Stimulated activated CD4-positive, alpha-beta T cell treated with anti-CD3 and anti-CD28 coated beads, Interleukin-4, amount 100 ng/mL, for 4 hours (primary cell): Measurements from ENCODE around the gene KRTAP10-12.

ENCODE experiments used
- DNase-seq, 2 experiments: peaks; one replicate each; pipeline ENCODE4 v3.0.0-alpha.2; 2020

Gene KRTAP10-12

DNA sequence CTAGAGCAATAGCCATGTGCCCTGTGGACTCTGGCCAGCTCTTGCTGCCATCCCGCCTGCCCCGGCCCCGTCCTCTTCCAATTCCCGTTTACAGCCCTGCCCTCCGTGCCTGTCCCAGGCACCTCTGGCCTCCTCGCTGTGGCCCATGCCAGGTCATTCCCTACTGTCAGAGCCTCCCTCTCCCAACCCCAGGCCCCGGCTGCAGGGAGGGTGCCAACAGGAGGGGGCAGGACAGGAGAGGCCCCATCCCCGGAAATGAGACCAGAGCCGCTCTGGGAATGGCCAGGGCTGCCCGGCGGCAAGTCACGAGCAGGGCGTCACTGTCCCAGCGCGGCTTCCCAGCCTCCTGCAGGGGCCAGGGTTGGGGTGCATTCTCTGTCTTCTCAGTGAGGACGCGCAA lies 37.9 kb downstream of the KRTAP10-12 start:
- no peak for DNase-seq

DNA sequence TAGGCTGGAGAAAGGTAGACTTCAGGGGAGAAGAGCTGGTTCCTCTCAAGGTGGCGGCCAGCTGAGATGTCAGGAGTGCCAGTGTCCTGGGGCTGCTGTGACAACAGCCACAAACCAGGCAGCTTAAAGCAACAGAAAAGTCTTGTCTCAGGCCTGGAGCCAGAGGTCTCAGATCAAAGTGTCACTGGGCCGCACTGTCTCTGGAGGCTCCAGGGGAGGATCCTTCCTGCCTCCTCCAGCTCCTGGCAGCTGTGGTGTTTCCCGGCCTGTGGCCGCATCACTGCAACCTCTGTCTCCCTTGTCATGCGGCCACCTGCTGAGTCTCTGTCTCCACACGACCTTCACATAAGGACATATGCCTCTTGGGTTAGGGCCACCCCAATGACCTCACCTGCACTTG lies 38.8 kb downstream of the KRTAP10-12 start:
- DNase-seq = no peak

DNA sequence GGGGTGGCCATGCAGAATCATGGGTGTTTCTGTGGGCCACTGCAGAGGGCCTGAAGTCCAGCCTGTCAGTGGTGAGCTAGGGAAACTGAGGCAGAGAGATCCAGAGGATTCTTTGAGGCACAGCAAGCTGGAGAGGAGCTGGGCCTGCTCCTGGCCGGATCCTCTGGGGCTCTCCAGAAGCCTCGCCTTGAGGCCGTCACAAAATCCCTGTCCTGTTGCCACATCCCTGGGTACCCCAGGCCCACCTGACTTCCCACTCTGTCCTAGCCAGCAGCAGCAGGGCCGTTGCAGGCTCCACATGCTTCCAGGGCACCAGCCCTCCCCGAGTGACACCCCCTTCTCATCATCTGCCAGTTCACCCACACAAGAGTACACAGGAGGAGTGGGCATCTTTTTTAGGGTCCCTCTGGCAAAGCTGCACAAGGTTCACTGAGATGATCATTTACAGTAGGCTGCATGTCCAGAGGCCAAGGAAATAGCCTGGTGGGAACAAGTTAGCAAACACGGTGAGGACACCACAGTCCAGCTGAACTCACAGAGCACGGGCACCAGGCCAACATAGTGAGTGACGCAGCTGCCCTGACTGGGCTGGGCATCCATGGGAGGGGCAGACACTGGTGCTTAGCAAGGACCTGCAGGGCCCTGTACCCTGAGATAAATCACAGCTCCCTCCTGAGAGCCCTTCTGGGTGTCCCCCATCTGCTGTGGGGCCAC lies 39.5 kb downstream of the KRTAP10-12 start:
- DNase-seq = no peak

DNA sequence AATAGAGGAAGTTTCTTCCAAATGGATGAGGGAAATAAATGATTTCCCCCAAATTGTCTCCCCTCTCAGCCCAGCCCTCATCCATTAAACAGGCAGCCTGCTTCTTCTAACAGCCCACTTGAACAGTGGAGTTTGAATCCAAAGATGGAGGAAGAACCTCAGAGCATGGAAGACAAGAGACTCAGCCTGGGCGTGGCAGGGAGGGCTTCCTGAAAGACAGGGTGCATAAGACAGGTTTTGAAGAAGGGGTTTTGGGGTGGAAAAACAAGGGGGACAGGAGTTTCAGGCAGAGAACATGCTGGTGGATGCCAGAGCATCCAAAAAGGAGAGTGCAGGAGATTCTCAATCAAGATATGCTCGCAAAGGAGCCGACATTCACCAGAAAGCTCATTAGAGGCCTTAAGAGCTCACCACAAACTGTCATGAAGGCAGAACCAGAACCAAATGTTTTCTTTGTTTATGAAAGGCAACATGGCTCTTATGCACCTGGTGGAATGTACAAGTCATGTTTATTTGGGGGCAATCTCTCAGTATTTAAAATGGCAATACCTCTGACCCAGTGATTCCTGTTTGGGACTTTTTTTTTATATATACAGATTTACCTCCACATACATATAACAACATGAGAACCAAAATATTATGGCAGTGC lies 40.9 kb downstream of the KRTAP10-12 start:
- DNase-seq = no peak

- no peak for DNase-seq
These were observed 41.6 kb downstream of the KRTAP10-12 start for GRCh38 chr21:44738621-44739020.

- DNase-seq = no peak
These were observed 42.3 kb downstream of the KRTAP10-12 start for GRCh38 chr21:44739316-44739715.

DNA sequence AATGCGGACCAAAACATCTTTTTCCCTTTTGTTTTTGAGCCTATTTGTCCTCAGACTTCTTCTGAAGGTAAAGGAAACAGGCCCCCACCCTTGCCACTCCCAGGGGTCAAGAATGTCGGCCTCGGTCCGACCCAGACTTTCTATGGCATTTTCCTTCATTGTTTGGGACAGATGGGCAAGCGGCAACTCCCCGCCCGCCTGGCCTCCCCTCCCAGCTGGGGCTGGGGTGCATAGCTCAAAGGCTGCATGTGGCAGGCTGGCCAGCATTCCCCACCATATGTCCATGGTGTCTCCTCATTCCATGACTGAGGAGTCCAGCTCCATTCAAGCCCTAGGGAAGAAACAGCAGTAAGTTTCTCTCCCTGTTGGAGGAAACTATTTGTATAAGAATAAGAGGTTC lies 43.8 kb downstream of the KRTAP10-12 start:
- DNase-seq = no peak

DNA sequence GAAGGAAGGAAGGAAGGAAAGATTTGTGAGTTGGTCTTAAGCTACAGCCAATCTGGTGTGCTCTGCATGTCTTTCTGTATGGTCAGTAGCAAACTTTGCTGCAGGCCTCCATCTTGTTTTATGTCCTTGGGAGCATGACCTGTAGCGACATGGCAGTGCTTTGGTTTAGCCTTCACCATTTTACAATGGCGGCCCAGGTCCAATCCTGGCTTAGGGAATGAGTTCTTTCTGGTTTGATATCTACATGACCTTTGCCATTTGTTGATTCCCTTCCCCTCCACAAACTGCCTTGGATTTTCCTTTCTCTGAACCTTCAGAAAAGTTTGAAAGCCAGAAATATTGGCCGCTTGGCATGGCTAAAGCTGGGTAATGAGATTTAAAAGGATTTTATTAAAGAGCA lies 44.9 kb downstream of the KRTAP10-12 start:
- DNase-seq = no peak

- no peak for DNase-seq
These were observed 45.6 kb downstream of the KRTAP10-12 start for GRCh38 chr21:44742418-44743153.
